Naive thymus-derived CD4-positive, alpha-beta T cell (primary cell): ENCODE results near the gene FADS6. TPM values are rescaled to one million over a fixed set of nuclear protein-coding genes. Genes with fewer than 3 reads are reported as not detected.
A peak's percentile ranks its signal among the peaks of the same experiment; 100 is the strongest.

Experiments used
- ATAC-seq: fragments of 150-1000 bp; cut with Tn5 transposase; 2 replicates; pipeline ENCODE4 v1.10.0; 2021; ENCODE audit warnings: mild to moderate bottlenecking, moderate library complexity
- CTCF ChIA-PET: fragments of 350-600 bp; sonication (Branson Sonifier 250); formaldehyde crosslinking; loops from one replicate; lab custom pipeline; 2021; ENCODE audit warnings: antibody characterized with exemption; lab: Charles Lee
- POLR2A ChIA-PET: fragments of 350-600 bp; sonication (Branson Sonifier 250); formaldehyde crosslinking; loops from one replicate; lab custom pipeline; 2021; ENCODE audit warnings: antibody characterized with exemption, inconsistent platforms; lab: Charles Lee
- DNase-seq, 9 donors: peaks; one replicate each; pipeline versions ENCODE4 v3.0.0 to v3.0.0-alpha.2; 2020 to 2022; ENCODE audit warnings: mixed read lengths in 1 of 9
- H3K27ac ChIP-seq: one replicate; pipeline ENCODE4 v1.7.0; 2013; ENCODE audit warnings: mild to moderate bottlenecking, low read depth, low read length, moderate library complexity
- H3K27me3 ChIP-seq, 2 donors: one replicate each; pipeline ENCODE4 v1.7.0; 2013; ENCODE audit warnings: low read length in 2 of 2, mild to moderate bottlenecking in 2 of 2, moderate library complexity in 2 of 2; ENCODE audit not compliant: control insufficient read depth in 2 of 2, insufficient read depth in 2 of 2
- H3K36me3 ChIP-seq, 3 experiments: 1 replicate in 2 of 3; 2 replicates in 1 of 3; pipeline ENCODE4 v1.7.0; 2013; ENCODE audit warnings: low read length in 3 of 3, mild to moderate bottlenecking in 3 of 3, moderate library complexity in 1 of 3; ENCODE audit not compliant: insufficient read depth in 3 of 3, control insufficient read depth in 2 of 3
- H3K4me1 ChIP-seq, 2 donors: one replicate each; pipeline ENCODE4 v1.7.0; 2013; ENCODE audit warnings: low read length in 2 of 2, mild to moderate bottlenecking in 2 of 2, moderate library complexity in 1 of 2; ENCODE audit not compliant: control insufficient read depth in 2 of 2, insufficient read depth in 2 of 2
- H3K4me3 ChIP-seq: 2 replicates; pipeline ENCODE4 v1.7.0; 2013; ENCODE audit warnings: mild to moderate bottlenecking, low read length
- H3K9me3 ChIP-seq, 3 experiments: 1 replicate in 2 of 3; 2 replicates in 1 of 3; pipeline ENCODE4 v1.7.0; 2013; ENCODE audit warnings: low read length in 3 of 3; ENCODE audit not compliant: control insufficient read depth in 2 of 3
- H3K27ac Mint-ChIP-seq, 9 donors: one replicate each; pipeline ENCODE4 v1.8.0; 2020 to 2022; ENCODE audit warnings: mixed read lengths in 9 of 9, mild to moderate bottlenecking in 8 of 9, moderate library complexity in 5 of 9, inconsistent platforms in 2 of 9
- H3K27me3 Mint-ChIP-seq, 5 donors: one replicate each; pipeline ENCODE4 v1.8.0; 2021 to 2022; ENCODE audit warnings: mixed read lengths in 5 of 5, mild to moderate bottlenecking in 1 of 5
- H3K36me3 Mint-ChIP-seq, 5 donors: one replicate each; pipeline ENCODE4 v1.8.0; 2020 to 2022; ENCODE audit warnings: mixed read lengths in 5 of 5, mild to moderate bottlenecking in 3 of 5, inconsistent platforms in 1 of 5
- H3K4me1 Mint-ChIP-seq, 7 donors: one replicate each; pipeline ENCODE4 v1.8.0; 2020 to 2022; ENCODE audit warnings: mixed read lengths in 7 of 7, mild to moderate bottlenecking in 3 of 7, inconsistent platforms in 1 of 7
- H3K4me3 Mint-ChIP-seq, 10 donors: one replicate each; pipeline ENCODE4 v1.8.0; 2020 to 2022; ENCODE audit warnings: mild to moderate bottlenecking in 10 of 10, mixed read lengths in 10 of 10, moderate library complexity in 6 of 10, inconsistent platforms in 2 of 10
- H3K9me3 Mint-ChIP-seq, 11 donors: one replicate each; pipeline ENCODE4 v1.8.0; 2020 to 2022; ENCODE audit warnings: mixed read lengths in 11 of 11, mild to moderate bottlenecking in 4 of 11, inconsistent platforms in 1 of 11, moderate library complexity in 1 of 11
- intact Hi-C, 2 donors: fragments of 100-400 bp; cut with micrococcal nuclease; formaldehyde crosslinking; loops; one replicate each; pipeline ENCODE4 v1.15.1; 2023
- polyA plus RNA-seq, 2 donors: library from polyadenylated mRNA; unstranded; fragments of 300-500 nt; fragmentation: Illumina TruSeq; gene quantifications; one replicate each; pipeline ENCODE4 v1.2.3, GENCODE V29; 2021
- total RNA-seq, 6 experiments: library from RNA in 5 of 6; stranded (reverse) in 5 of 6; gene quantifications; 1 replicate in 5 of 6; 2 replicates in 1 of 6; pipeline ENCODE4 v1.2.3 and lab custom pipeline; 2021 to 2026

FADS6 gene
- total and polyA plus RNA-seq, 7 experiments from 2014 or later = 0.14 TPM; not detected in 6

GRCh38 chr17:74921026-74921681 lies 27.7 kb upstream of the FADS6 start:
- CTCF ChIA-PET = interaction anchor here (1.3 kb wide), 1 partner anchor 37 kb away, joined by 3 read pairs; no protein-coding TSS in a partner anchor
- ATAC-seq (no peak), DNase-seq (no peak)
- Histone ChIP-seq H3K4me3 (no peak overlapping the region), H3K4me1 (peaks cover 3 to 12% of the 10 kb centered on the region in 2 donors), H3K36me3 (no peaks in the 10 kb centered on the region), H3K27ac (no peak overlapping the region), H3K9me3 (no peaks in the 10 kb centered on the region), H3K27me3 (peaks cover 0 to 11% of the 10 kb centered on the region in 2 donors)
- Mint-ChIP-seq H3K4me1 (peaks cover 2 to 21% (median 6%) of the 10 kb centered on the region in 7 donors), H3K36me3 (peaks cover 0 to 1% (median 0%) of the 10 kb centered on the region in 5 donors), H3K27ac (no peak overlapping the region), H3K9me3 (no peaks in the 10 kb centered on the region), H3K27me3 (peaks cover 28 to 52% (median 33%) of the 10 kb centered on the region in 5 donors), H3K4me3 (no peak overlapping the region)
- intact Hi-C loops = no loop called here
- POLR2A ChIA-PET = no interaction called here

GRCh38 chr17:74920642-74921025 lies 27.2 kb upstream of the FADS6 start:
- Histone ChIP-seq H3K27ac (no peak overlapping the region), H3K36me3 (no peaks in the 10 kb centered on the region), H3K9me3 (no peaks in the 10 kb centered on the region), H3K4me1 (peaks cover 3 to 12% of the 10 kb centered on the region in 2 donors), H3K27me3 (peaks cover 0 to 11% of the 10 kb centered on the region in 2 donors), H3K4me3 (no peak overlapping the region)
- Mint-ChIP-seq H3K4me1 (peaks cover 2 to 21% (median 6%) of the 10 kb centered on the region in 7 donors), H3K27ac (no peak overlapping the region), H3K27me3 (peaks cover 23 to 49% (median 33%) of the 10 kb centered on the region in 5 donors), H3K4me3 (no peak overlapping the region), H3K9me3 (no peaks in the 10 kb centered on the region), H3K36me3 (no peaks in the 10 kb centered on the region)
- intact Hi-C loops = no loop called here
- ATAC-seq (no peak), DNase-seq (no peak)
- ChIA-PET POLR2A (no interaction called here), CTCF (no interaction called here)

- Mint-ChIP-seq H3K27me3 (peaks cover 19 to 46% (median 29%) of the 10 kb centered on the region in 5 donors), H3K9me3 (no peaks in the 10 kb centered on the region), H3K27ac (no peak overlapping the region), H3K4me3 (no peak overlapping the region), H3K4me1 (peaks cover 2 to 21% (median 6%) of the 10 kb centered on the region in 7 donors), H3K36me3 (no peaks in the 10 kb centered on the region)
- intact Hi-C loops = no loop called here
- H3K4me3 ChIP-seq = no peak overlapping the region
- no peak for DNase-seq
- peaks cover 0 to 10% of the 10 kb centered on the region in 2 donors for H3K27me3 ChIP-seq
- ATAC-seq = no peak
- H3K36me3 ChIP-seq = no peaks in the 10 kb centered on the region
- H3K4me1 ChIP-seq = peaks cover 3 to 12% of the 10 kb centered on the region in 2 donors
- ChIA-PET CTCF (no interaction called here), POLR2A (no interaction called here)
- no peaks in the 10 kb centered on the region for H3K9me3 ChIP-seq
- H3K27ac ChIP-seq = no peak overlapping the region
These were observed 26.8 kb upstream of the FADS6 start for GRCh38 chr17:74920306-74920620.

- no peaks in the 10 kb centered on the region for H3K9me3 Mint-ChIP-seq
- no peak overlapping the region for H3K4me3 Mint-ChIP-seq
- Histone ChIP-seq H3K9me3 (no peaks in the 10 kb centered on the region), H3K4me3 (no peak overlapping the region), H3K4me1 (peaks cover 3 to 12% of the 10 kb centered on the region in 2 donors), H3K27me3 (peaks cover 0 to 6% of the 10 kb centered on the region in 2 donors), H3K27ac (no peak overlapping the region), H3K36me3 (no peaks in the 10 kb centered on the region)
- POLR2A ChIA-PET = no interaction called here
- H3K36me3 Mint-ChIP-seq = no peaks in the 10 kb centered on the region
- DNase-seq (no peak), ATAC-seq (no peak)
- intact Hi-C loops = no loop called here
- no peak overlapping the region for H3K27ac Mint-ChIP-seq
- H3K27me3 Mint-ChIP-seq = peaks cover 14 to 40% (median 24%) of the 10 kb centered on the region in 5 donors
- CTCF ChIA-PET = interaction anchor here (0.7 to 0.9 kb wide), 2 partner anchors 38 to 42 kb away, joined by 3 to 5 read pairs; no protein-coding TSS in a partner anchor
- peaks cover 2 to 19% (median 6%) of the 10 kb centered on the region in 7 donors for H3K4me1 Mint-ChIP-seq
These were observed 26.2 kb upstream of the FADS6 start for GRCh38 chr17:74919440-74920305.

- ChIA-PET POLR2A (no interaction called here), CTCF (interaction anchor here (0.7 to 0.9 kb wide), 2 partner anchors 39 to 43 kb away, joined by 3 to 5 read pairs; no protein-coding TSS in a partner anchor)
- Mint-ChIP-seq H3K9me3 (no peaks in the 10 kb centered on the region), H3K27ac (no peak overlapping the region), H3K4me3 (no peak overlapping the region), H3K27me3 (peaks cover 11 to 36% (median 20%) of the 10 kb centered on the region in 5 donors), H3K36me3 (no peaks in the 10 kb centered on the region), H3K4me1 (peaks cover 0 to 11% (median 2%) of the 10 kb centered on the region in 7 donors)
- Histone ChIP-seq H3K36me3 (no peaks in the 10 kb centered on the region), H3K4me3 (no peak overlapping the region), H3K27ac (no peak overlapping the region), H3K9me3 (no peaks in the 10 kb centered on the region), H3K4me1 (peaks cover 0 to 6% of the 10 kb centered on the region in 2 donors), H3K27me3 (peaks cover 0 to 6% of the 10 kb centered on the region in 2 donors)
- ATAC-seq (no peak), DNase-seq (no peak)
- intact Hi-C loops = no loop called here
These were observed 25.5 kb upstream of the FADS6 start for GRCh38 chr17:74918906-74919305.

GRCh38 chr17:74917430-74917829 lies 24.0 kb upstream of the FADS6 start:
- Mint-ChIP-seq H3K27me3 (peaks cover 8 to 27% (median 18%) of the 10 kb centered on the region in 5 donors), H3K4me1 (peaks cover 0 to under 1% (median 0%) of the 10 kb centered on the region in 7 donors), H3K4me3 (no peak overlapping the region), H3K27ac (no peak overlapping the region), H3K36me3 (no peaks in the 10 kb centered on the region), H3K9me3 (no peaks in the 10 kb centered on the region)
- H3K27me3 ChIP-seq = peaks cover 0 to 2% of the 10 kb centered on the region in 2 donors
- ATAC-seq = peak; percentile 73
- no peaks in the 10 kb centered on the region for H3K36me3 ChIP-seq
- ChIA-PET CTCF (no interaction called here), POLR2A (no interaction called here)
- H3K4me3 ChIP-seq = no peak overlapping the region
- no peaks in the 10 kb centered on the region for H3K4me1 ChIP-seq
- H3K9me3 ChIP-seq = no peaks in the 10 kb centered on the region
- intact Hi-C loops = no loop called here
- DNase-seq = no peak
- H3K27ac ChIP-seq = no peak overlapping the region
